NCI-H2107 treated with DMSO at 0.1 percent for 48 hours (cell line): Measurements from ENCODE around the gene UCK1.
"Not testable (repeated sequence)": the region's sequence is repeated elsewhere in the genome, so short reads cannot be mapped to it uniquely, and the experiment has no call there.

Source experiments
- DNase-seq: peaks from one replicate; lab custom pipeline; 2025; ENCODE audit not compliant: unreplicated experiment; lab: John Stamatoyannopoulos, UW

UCK1 gene

DNA sequence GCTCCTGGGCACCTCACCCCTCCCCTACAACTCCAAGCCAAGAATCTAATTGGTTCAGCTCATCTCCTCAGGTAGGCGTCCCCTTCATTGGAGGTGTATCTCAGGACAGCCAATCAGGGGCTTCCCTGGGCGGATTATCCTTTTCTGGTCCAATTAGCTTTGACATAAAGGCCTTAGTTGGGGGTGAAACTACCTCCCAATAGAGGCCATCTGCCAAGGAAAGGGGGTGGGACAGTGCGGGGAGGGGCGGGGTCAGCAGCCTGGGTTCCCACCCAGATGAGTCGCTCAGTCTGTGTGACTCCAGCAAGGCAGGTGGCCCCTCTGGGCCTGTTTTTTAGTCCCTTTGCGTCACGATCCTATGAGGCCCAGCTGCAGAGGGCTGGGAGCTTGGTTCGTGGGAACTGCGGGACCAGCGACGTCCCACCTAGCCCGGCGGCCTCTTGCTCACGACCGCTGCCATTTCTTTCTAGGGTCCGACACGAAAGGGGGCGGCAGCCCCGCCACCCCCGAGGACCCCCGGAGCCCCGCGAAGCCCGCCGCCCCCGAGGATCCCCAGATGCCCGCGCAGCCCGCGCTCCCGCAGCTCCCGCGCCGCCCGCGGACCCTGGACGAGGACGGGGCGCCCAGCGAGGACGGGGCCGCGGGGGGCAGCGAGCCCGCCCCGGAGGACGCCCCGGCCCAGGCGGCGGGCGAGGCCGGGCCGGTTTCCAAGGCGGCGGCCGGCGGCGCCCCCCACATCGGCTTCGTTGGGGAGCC is 23.2 kb upstream of the UCK1 start:
- no peak for DNase-seq

DNA sequence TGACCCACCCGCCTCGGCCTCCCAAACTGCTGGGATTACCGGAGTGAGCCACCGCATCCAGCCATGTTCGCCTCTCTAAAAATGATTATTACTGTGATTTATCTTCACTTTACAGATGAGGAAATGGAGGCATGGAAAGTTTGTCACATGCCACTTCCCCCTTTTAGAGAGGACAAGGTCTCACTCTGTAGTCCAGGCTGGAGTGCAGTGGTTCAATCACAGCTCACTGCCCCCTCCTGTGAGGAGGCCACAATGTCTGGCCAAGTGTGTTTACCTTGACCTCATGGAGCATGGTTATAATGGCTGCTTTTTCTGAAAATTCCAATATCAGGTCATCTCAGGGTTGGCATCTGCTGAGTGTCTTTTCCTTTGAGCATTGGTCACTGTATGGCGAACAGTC is 21.0 kb upstream of the UCK1 start:
- DNase-seq = no peak

GRCh38 chr9:131550465-131550864 is 19.4 kb upstream of the UCK1 start:
- not testable (repeated sequence) for DNase-seq

- DNase-seq = not testable (repeated sequence)
Observed at GRCh38 chr9:131549186-131549585, 18.1 kb upstream of the UCK1 start.

DNA sequence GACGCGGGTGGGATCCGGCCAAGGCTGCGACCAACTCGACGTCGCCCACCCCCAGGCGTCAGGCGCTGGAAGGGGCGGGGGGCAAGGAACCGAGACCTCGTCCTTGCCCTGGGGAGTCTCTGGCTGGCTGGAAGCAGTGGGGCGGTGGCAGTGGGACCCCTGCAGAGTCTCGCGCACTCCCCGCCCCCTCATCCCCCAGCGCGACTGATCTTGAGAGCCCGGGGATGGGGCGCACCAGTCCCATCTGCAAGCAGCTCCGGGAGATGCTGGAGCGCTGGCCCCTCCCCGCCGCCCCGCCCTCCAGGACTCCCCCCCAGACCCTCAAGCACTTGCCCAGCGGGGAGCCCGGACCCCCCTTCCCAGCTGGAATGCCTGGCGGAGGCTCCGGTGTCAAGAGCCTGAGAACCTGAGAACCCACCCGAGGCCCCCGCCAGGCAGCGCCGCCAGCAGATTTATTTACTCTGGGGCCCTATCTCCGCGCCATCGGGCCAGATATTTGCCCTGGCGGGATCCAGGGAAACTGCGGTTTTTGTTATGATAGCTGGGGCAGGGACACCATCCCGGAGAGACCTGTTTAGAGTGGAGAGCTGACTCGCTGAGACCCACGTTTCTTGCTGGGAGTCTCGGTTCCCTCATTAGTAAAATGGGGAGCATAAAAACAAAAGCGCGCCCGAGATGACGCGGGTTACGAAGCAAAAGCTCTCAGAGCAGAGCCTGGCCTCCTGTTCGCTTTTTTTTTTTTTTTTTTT is 15.4 kb upstream of the UCK1 start:
- no peak for DNase-seq

GRCh38 chr9:131545786-131546335 is 14.8 kb upstream of the UCK1 start:
- no peak for DNase-seq

- DNase-seq = no peak
Observed at GRCh38 chr9:131545003-131545785, 14.1 kb upstream of the UCK1 start, which contains the start of gene PRRT1B. TSS of gene PRRT1B (plus strand) at chr9:131545523. CDS start at chr9:131545616, 93 bp downstream.

GRCh38 chr9:131543141-131543540 is 12.1 kb upstream of the UCK1 start:
- no peak for DNase-seq

DNA sequence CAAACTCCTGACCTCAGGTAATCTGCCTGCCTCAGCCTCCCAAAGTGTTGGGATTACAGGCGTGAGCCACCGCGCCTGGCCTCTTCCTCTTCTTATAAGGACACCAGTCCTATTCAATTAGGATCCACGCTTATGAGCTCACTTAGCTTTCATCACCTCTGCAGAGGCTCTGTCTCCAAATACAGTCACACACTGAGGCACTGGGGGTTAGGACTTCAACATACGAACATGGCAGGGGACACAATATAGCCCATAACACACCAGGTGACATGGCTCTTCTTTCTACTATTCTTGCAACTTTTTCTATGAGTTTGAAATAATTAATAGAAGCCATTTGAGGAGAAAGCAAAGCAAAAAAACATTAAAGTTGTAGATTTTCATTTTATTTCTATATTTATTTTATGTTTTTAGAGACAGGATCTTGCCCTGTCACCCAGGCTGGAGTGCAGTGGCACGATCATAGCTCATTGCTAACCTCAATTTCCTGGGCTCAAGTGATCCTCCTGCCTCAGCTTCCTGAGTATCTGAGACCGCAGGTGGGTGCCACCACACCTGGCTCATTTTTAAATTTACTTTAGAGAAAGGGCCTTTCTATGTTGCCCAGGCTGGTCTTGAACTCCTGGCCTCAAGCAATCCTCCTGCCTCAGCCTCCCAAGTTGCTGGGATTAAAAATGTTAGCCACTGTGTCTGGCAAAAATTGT is 8.3 kb upstream of the UCK1 start:
- no peak for DNase-seq

DNA sequence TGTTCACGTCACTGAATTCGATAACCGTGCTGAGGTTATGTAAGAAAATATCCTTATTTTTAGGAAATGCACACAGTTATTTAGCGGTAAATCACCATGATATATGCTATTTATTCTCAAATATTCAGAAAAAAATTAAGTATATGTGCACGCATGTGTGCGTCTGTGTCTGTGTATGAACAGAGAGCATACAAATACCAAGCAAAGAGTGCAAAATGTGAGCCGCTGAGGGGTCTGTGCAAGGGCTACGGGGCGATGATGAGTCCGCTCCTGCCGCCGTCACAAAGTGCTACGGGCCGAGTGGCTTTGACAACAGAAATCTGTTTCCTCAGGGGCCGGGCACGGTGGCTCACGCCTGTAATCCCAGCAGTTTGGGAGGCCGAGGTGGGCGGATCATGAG is 6.9 kb upstream of the UCK1 start:
- no peak for DNase-seq

GRCh38 chr9:131534721-131535237 is 3.7 kb upstream of the UCK1 start:
- peak; percentile 78 for DNase-seq

DNA sequence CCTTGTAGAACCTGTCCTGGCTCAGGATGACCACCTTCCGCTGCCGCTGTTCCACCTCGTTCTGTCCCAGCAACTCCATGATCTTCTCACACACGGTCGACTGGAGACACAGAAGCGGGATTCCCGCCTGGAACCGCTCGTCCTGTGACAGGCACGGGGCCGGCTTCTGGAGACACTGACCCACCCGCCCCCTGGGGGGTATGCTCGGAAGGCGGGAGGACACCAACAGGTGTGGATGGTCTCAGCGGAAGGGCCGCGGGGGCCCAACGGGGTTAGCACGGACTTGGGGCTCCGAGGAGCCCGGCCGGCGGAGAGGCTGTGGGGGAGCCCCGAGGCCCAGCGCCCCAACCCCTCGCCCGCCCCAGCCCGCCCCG is 530 bp downstream of the UCK1 start:
- DNase-seq = no peak

GRCh38 chr9:131529597-131530545 is 1.2 kb downstream of the UCK1 start:
- DNase-seq = no peak

GRCh38 chr9:131528886-131529505 is 2.1 kb downstream of the UCK1 start:
- DNase-seq = no peak

DNA sequence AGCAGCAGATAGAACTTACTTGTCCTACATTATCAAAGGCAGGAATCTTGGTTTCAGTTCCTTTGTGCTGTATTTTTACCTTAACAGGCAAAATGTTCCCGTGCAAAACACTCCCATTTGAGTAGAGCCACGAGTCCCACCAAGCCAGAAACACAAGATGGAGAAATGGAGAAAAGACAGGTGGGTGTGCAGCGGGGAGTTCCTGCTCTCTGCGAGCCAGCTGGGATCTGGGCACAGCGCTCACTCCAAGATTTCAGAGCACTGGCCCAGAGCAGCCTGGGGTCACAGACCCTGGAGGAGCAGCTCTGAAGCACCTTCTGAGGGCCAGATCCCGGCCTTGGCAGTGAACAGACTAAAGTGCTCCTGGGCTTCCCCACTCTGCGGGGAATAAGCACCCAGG is 2.9 kb downstream of the UCK1 start:
- no peak for DNase-seq

DNA sequence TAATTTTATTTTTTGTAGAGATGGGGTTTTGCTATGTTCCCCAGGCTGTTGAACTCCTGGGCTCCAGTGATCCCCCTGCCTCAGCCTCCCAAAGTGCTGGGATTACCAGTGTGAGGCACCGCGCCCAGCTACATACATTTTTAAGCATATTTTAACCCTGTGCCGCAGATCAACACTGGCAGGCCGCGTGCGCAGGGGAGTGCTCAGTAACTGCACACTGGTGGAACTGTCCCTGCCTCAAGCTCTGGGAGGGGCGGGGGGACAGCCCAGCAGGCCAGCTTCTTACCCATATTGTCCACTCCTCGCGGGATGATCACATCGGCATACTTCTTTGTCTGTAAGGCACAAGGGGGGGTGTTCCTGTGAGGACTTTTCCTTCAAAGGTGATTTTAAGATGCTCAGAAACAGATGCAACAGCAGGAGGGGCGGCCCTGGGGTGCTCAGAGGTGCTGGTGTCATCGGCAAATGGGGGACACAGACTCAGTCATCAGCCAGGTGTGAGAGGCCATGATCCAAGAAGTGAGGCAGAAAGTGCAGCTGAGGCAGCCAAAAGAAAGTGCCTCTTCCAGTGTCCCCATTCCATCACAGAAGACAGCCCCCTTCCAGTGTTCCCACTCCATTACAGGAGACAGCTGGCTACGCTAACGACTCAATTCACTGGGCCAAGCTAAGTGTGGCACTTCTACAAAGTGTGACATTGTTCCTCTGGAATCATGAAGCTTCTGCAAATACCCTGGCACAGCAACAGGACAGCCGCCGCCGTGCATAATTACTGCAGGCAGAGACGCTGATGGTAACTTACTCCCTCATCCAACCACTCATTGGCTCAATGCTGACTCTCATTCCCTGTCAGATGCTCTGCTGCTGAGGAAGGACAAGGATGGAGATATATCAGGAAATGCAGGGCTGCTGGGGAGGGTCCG is 5.2 kb downstream of the UCK1 start:
- DNase-seq = no peak

- no peak for DNase-seq
Observed at GRCh38 chr9:131524665-131525315, 6.3 kb downstream of the UCK1 start.
